Effector CD4-positive, alpha-beta T cell (primary cell): Measurements from ENCODE around the gene HIVEP3.
"Not testable (repeated sequence)": the region's sequence is repeated elsewhere in the genome, so short reads cannot be mapped to it uniquely, and the experiment has no call there.

Experiments used
- DNase-seq: peaks from one replicate; pipeline ENCODE4 v3.0.0-alpha.2; 2020

Gene HIVEP3

GRCh38 chr1:41708332-41708731 is 210.4 kb downstream of the HIVEP3 start:
- no peak for DNase-seq

- no peak for DNase-seq
Observed at GRCh38 chr1:41707793-41708192, 210.9 kb downstream of the HIVEP3 start.

GRCh38 chr1:41705798-41706197 is 212.9 kb downstream of the HIVEP3 start:
- no peak for DNase-seq

GRCh38 chr1:41704196-41704595 is 214.5 kb downstream of the HIVEP3 start:
- DNase-seq, result no peak

- no peak for DNase-seq
Observed at GRCh38 chr1:41702771-41703170, 216.0 kb downstream of the HIVEP3 start.

GRCh38 chr1:41700986-41701535 is 217.7 kb downstream of the HIVEP3 start:
- DNase-seq, result no peak

- no peak for DNase-seq
Observed at GRCh38 chr1:41700581-41700980, 218.1 kb downstream of the HIVEP3 start.

- DNase-seq, result no peak
Observed at GRCh38 chr1:41699861-41700248, 218.9 kb downstream of the HIVEP3 start.

GRCh38 chr1:41698916-41699860 is 219.5 kb downstream of the HIVEP3 start:
- DNase-seq, result no peak

GRCh38 chr1:41696381-41696780 is 222.3 kb downstream of the HIVEP3 start:
- DNase-seq, result no peak

GRCh38 chr1:41695118-41695745 is 223.5 kb downstream of the HIVEP3 start:
- DNase-seq, result no peak

GRCh38 chr1:41691966-41692365 is 226.8 kb downstream of the HIVEP3 start:
- DNase-seq, result not testable (repeated sequence)

- DNase-seq, result no peak
Observed at GRCh38 chr1:41691424-41691823, 227.3 kb downstream of the HIVEP3 start.

GRCh38 chr1:41690331-41690730 is 228.4 kb downstream of the HIVEP3 start:
- no peak for DNase-seq

GRCh38 chr1:41689558-41689981 is 229.2 kb downstream of the HIVEP3 start:
- DNase-seq, result no peak

GRCh38 chr1:41689139-41689538 is 229.6 kb downstream of the HIVEP3 start:
- no peak for DNase-seq

- no peak for DNase-seq
Observed at GRCh38 chr1:41687007-41687406, 231.7 kb downstream of the HIVEP3 start.

- DNase-seq, result no peak
Observed at GRCh38 chr1:41683681-41684500, 234.8 kb downstream of the HIVEP3 start.

GRCh38 chr1:41682845-41683625 is 235.7 kb downstream of the HIVEP3 start:
- DNase-seq, result no peak

GRCh38 chr1:41682149-41682548 is 236.6 kb downstream of the HIVEP3 start:
- DNase-seq, result no peak

GRCh38 chr1:41681331-41682098 is 237.2 kb downstream of the HIVEP3 start:
- no peak for DNase-seq
